Right renal cortex interstitium (tissue), 3 donors: ENCODE data around the gene DENND6A. TPM values are rescaled to one million over a fixed set of nuclear protein-coding genes. Genes with fewer than 3 reads are reported as not detected.

Experiments used
- DNase-seq, 3 donors: peaks; one replicate each; pipeline ENCODE4 v3.0.0-alpha.2; 2013; ENCODE audit warnings: low read depth in 3 of 3, low spot score in 2 of 3
- polyA plus RNA-seq, 3 donors: library from polyadenylated mRNA; unstranded; fragments of 120-200 nt; gene quantifications; one replicate each; pipeline ENCODE4 v1.2.1, GENCODE V29; 2013; ENCODE audit not compliant: insufficient read length in 3 of 3

The DENND6A gene
- polyA plus RNA-seq, 3 donors = 26.6 to 32.6 (median 29.6) TPM

GRCh38 chr3:57582474-57583168, 110.3 kb downstream of the DENND6A start:
- no peak for DNase-seq

GRCh38 chr3:57577801-57578200, 115.1 kb downstream of the DENND6A start:
- no peak for DNase-seq

- no peak for DNase-seq
These were observed 116.8 kb downstream of the DENND6A start for GRCh38 chr3:57575966-57576626.

Other genes starting within 250 kb of the DENND6A start
- 1 to 10 TPM in 2 of 3 donors, under 1 TPM in 1; 0.88 to 2.0 (median 1.1) TPM for gene DNAH12, start 148.7 kb downstream of the DENND6A start, polyA plus RNA-seq
- gene PDE12, start 136.8 kb downstream of the DENND6A start, polyA plus RNA-seq = 10 to 100 TPM; 12.4 to 14.3 (median 13.1) TPM
- gene ARF4, start 95.7 kb downstream of the DENND6A start, polyA plus RNA-seq = 100 to 1,000 TPM; 245 to 267 (median 263) TPM
- 10 to 100 TPM; 47.6 to 54.4 (median 50.1) TPM for gene SLMAP, start 63.2 kb upstream of the DENND6A start, polyA plus RNA-seq